Tibial artery (tissue), 4 donors: ENCODE results near the gene PLEKHN1.
A peak's percentile ranks its signal among the peaks of the same experiment; 100 is the strongest.
"Not testable (repeated sequence)": the region's sequence is repeated elsewhere in the genome, so short reads cannot be mapped to it uniquely, and the experiment has no call there.

ENCODE experiments used
- DNase-seq, 2 donors: peaks; one replicate each; pipeline ENCODE4 v3.0.0-alpha.2; 2019
- H3K27ac ChIP-seq, 2 donors: fragments of 200-600 bp; sonication (generic) in 1 of 2; 1 replicate in 1 of 2; 2 replicates in 1 of 2; pipeline ENCODE4 v1.5.1; 2018 to 2019; ENCODE audit warnings: mild to moderate bottlenecking in 1 of 2
- H3K27me3 ChIP-seq, 2 donors: fragments of 200-600 bp; sonication (generic) in 1 of 2; one replicate each; pipeline versions ENCODE4 v1.5.1 to v1.6.0; 2016 to 2019
- H3K36me3 ChIP-seq, 3 donors: fragments of 200-600 bp; sonication (generic) in 2 of 3; one replicate each; pipeline ENCODE4 v1.5.1; 2016 to 2019; ENCODE audit warnings: mild to moderate bottlenecking in 2 of 3
- H3K4me1 ChIP-seq, 4 donors: fragments of 200-600 bp; sonication (generic) in 2 of 4; 1 replicate in 3 of 4; 2 replicates in 1 of 4; pipeline ENCODE4 v1.5.1; 2016 to 2019
- H3K4me3 ChIP-seq, 2 donors: fragments of 200-600 bp; sonication (generic) in 1 of 2; 1 replicate in 1 of 2; 2 replicates in 1 of 2; pipeline ENCODE4 v1.5.1; 2018 to 2019; ENCODE audit warnings: mild to moderate bottlenecking in 2 of 2
- H3K9me3 ChIP-seq, 3 donors: fragments of 200-600 bp; sonication (generic) in 1 of 3; one replicate each; pipeline ENCODE4 v1.5.1; 2016 to 2019
- intact Hi-C: fragments of 100-400 bp; cut with DNase I; formaldehyde crosslinking; loops from one replicate; pipeline ENCODE4 v1.15.0; 2023; ENCODE audit warnings: low total_unique reads
- TF ChIP-seq, protein P1 (sequence below), 2 experiments: fragments of 200-600 bp in 1 of 2; fragments of 450-650 bp in 1 of 2; IDR thresholded peaks; one replicate each; pipeline ENCODE4 v1.5.1; 2017 to 2019; ENCODE audit warnings: antibody characterized with exemption in 2 of 2, mild to moderate bottlenecking in 1 of 2, moderate library complexity in 1 of 2

Gene PLEKHN1

DNA sequence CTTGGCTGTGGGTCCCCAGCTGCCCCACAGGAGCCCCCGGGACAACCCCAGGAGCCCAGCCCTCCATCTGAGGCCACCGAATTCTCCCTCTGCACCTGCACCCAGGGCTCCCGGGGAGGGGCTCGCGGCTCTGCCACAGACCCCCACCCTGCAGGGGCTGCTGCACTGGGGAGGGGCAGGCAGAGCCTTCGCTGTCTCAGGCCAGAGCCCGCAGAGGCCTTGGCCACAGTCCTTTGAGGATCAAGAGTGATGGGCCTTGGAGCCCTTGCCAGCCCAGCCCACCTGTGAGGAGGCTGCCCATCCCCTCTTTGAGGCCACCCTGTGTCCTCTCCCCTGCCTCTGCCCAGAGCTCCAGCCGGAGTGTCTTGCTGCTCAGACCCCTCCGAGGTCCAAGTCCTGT lies 9.1 kb downstream of the PLEKHN1 start:
- intact Hi-C loops: no loop called here
- Histone ChIP-seq H3K4me1 (peaks cover 0 to 14% (median 7%) of the 10 kb centered on the region in 4 donors), H3K9me3 (no peaks in the 10 kb centered on the region), H3K4me3 (no peak overlapping the region), H3K27me3 (peaks cover 0 to 59% of the 10 kb centered on the region in 2 donors), H3K27ac (no peak overlapping the region), H3K36me3 (no peaks in the 10 kb centered on the region)
- TF ChIP-seq, protein P1, sequence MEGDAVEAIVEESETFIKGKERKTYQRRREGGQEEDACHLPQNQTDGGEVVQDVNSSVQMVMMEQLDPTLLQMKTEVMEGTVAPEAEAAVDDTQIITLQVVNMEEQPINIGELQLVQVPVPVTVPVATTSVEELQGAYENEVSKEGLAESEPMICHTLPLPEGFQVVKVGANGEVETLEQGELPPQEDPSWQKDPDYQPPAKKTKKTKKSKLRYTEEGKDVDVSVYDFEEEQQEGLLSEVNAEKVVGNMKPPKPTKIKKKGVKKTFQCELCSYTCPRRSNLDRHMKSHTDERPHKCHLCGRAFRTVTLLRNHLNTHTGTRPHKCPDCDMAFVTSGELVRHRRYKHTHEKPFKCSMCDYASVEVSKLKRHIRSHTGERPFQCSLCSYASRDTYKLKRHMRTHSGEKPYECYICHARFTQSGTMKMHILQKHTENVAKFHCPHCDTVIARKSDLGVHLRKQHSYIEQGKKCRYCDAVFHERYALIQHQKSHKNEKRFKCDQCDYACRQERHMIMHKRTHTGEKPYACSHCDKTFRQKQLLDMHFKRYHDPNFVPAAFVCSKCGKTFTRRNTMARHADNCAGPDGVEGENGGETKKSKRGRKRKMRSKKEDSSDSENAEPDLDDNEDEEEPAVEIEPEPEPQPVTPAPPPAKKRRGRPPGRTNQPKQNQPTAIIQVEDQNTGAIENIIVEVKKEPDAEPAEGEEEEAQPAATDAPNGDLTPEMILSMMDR (IDR thresholded peaks at IDR 0.05): no peak
- no peak for DNase-seq

GRCh38 chr1:975896-976683 lies 9.8 kb downstream of the PLEKHN1 start:
- intact Hi-C loops: no loop called here
- Histone ChIP-seq H3K4me1 (peaks cover 0 to 14% (median 12%) of the 10 kb centered on the region in 4 donors), H3K27me3 (peaks cover 0 to 52% of the 10 kb centered on the region in 2 donors), H3K4me3 (peak overlapping the region; percentile 37 to 40), H3K36me3 (no peaks in the 10 kb centered on the region), H3K9me3 (no peaks in the 10 kb centered on the region), H3K27ac (peak overlapping the region in 1 of 2 donors; percentile 46)
- peak; percentile 58 to 83 for DNase-seq
- TF ChIP-seq, protein P1 (IDR thresholded peaks at IDR 0.05): peak; percentile 71 to 78

DNA sequence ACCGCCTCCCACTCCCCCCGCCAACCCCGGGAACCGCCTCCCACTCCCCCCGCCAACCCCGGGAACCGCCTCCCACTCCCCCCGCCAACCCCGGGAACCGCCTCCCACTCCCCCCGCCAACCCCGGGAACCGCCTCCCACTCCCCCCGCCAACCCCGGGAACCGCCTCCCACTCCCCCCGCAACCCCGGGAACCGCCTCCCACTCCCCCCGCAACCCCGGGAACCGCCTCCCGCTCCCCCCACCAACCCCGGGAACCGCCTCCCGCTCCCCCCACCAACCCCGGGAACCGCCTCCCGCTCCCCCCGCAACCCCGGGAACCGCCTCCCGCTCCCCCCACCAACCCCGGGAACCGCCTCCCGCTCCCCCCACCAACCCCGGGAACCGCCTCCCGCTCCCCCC lies 10.5 kb downstream of the PLEKHN1 start:
- H3K9me3 ChIP-seq, H3K4me3 ChIP-seq, H3K27ac ChIP-seq, H3K36me3 ChIP-seq, intact Hi-C loops, DNase-seq: not testable (repeated sequence)
- H3K4me1 ChIP-seq: peaks cover 0 to 20% (median 17%) of the 10 kb centered on the region in 4 donors
- H3K27me3 ChIP-seq: peaks cover 0 to 45% of the 10 kb centered on the region in 2 donors

GRCh38 chr1:978069-978834 lies 12.0 kb downstream of the PLEKHN1 start:
- no peaks in the 10 kb centered on the region for H3K9me3 ChIP-seq
- TF ChIP-seq, protein P1 (IDR thresholded peaks at IDR 0.05): no peak
- H3K36me3 ChIP-seq: no peaks in the 10 kb centered on the region
- no peak for DNase-seq
- no peak overlapping the region for H3K27ac ChIP-seq
- intact Hi-C loops: no loop called here
- H3K4me3 ChIP-seq: no peak overlapping the region
- peaks cover 0 to 30% of the 10 kb centered on the region in 2 donors for H3K27me3 ChIP-seq
- H3K4me1 ChIP-seq: peaks cover 0 to 27% (median 25%) of the 10 kb centered on the region in 4 donors

- TF ChIP-seq, protein P1 (IDR thresholded peaks at IDR 0.05): no peak
- H3K9me3 ChIP-seq: no peaks in the 10 kb centered on the region
- H3K27ac ChIP-seq: no peak overlapping the region
- no peaks in the 10 kb centered on the region for H3K36me3 ChIP-seq
- intact Hi-C loops: no loop called here
- peaks cover 0 to 24% of the 10 kb centered on the region in 2 donors for H3K27me3 ChIP-seq
- peaks cover 0 to 30% (median 28%) of the 10 kb centered on the region in 4 donors for H3K4me1 ChIP-seq
- DNase-seq: no peak
- no peak overlapping the region for H3K4me3 ChIP-seq
Measured at GRCh38 chr1:978835-979743, 12.8 kb downstream of the PLEKHN1 start.
